SJSA1 (cell line): ENCODE measurements around the gene ZNF195. TPM values are rescaled to one million over a fixed set of nuclear protein-coding genes. Genes with fewer than 3 reads are reported as not detected.
"Not testable (repeated sequence)": the region's sequence is repeated elsewhere in the genome, so short reads cannot be mapped to it uniquely, and the experiment has no call there.

Experiments
- DNase-seq, 2 experiments: peaks; one replicate each; pipeline ENCODE4 v3.0.0-alpha.2; 2015 to 2020; ENCODE audit warnings: low spot score in 2 of 2, low read depth in 1 of 2
- H3K27ac ChIP-seq: fragments of 250-450 bp; sonication (Bioruptor Pico); 2 replicates; pipeline ENCODE4 v1.5.1; 2020; ENCODE audit warnings: mild to moderate bottlenecking, moderate library complexity
- H3K27me3 ChIP-seq: fragments of 250-450 bp; sonication (Bioruptor Pico); replicated peaks from 2 replicates; pipeline ENCODE4 v1.5.1; 2020; ENCODE audit warnings: mild to moderate bottlenecking, moderate library complexity
- H3K36me3 ChIP-seq: fragments of 250-450 bp; sonication (Bioruptor Pico); 2 replicates; pipeline ENCODE4 v1.5.1; 2020; ENCODE audit warnings: mild to moderate bottlenecking
- H3K4me1 ChIP-seq: fragments of 250-450 bp; sonication (Bioruptor Pico); replicated peaks from 2 replicates; pipeline ENCODE4 v1.6.1; 2021; ENCODE audit warnings: mild to moderate bottlenecking
- H3K4me3 ChIP-seq: fragments of 250-450 bp; sonication (Bioruptor Pico); 2 replicates; pipeline ENCODE4 v1.5.1; 2020; ENCODE audit warnings: mild to moderate bottlenecking
- H3K9me3 ChIP-seq: fragments of 250-450 bp; sonication (Bioruptor Pico); replicated peaks from 2 replicates; pipeline ENCODE4 v1.5.1; 2020; ENCODE audit warnings: mild to moderate bottlenecking
- total RNA-seq: library from RNA; depleted of rRNA; stranded (reverse); fragments of >200 nt; shearing (Covaris generic); gene quantifications from 2 replicates; pipeline ENCODE4 v1.2.3, GENCODE V29; 2014; rRNA removed

Gene ZNF195
- 34.1 and 41.4 TPM in 2 replicates for total RNA-seq

DNA sequence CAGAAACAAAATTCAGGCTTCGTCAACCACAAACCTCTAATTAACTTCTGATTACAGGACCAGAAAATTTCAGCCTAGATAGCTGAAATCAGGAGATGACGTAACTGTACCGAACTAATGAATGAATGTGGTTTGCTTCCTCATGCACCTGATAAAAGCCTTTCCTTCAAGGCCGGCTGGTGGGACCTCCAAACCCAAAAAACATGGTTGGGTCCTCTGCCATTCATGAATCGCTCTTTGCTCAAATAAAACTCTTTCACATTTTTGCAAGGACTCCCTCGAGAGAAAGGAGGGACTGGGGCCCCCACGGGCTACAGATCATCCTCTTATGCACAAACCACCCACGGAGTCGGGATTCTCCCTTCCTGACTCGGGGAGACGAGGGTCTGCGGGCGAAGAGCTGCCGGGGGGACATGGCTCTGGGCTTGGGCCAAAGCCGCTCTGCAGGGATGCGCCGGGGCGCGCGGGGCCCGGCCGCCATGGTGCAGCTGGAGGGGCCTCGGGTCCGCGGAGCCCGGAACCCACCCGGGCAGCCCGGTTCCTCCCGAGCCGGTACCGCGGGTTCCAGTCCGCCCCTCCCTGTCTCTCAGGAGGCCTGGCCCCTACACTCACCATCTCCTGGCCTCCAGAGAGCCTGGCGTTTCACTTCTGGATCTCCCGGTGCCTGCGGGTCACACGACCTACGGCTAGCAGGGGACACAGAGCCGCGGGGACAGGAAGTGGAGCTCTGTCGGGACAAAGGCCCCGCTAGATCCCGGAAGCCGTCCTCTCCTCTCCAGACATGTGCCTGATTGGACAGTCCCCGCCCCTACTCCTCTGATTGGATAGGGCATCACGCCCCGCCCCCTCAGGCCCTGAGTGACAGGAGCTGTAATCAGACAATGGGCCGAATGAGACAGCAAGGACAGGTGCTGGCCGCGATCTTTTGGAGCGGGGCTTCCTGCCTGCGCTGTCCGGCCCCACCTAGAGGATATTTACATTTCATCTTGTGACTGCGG, at the start of gene ZNF195:
TSS of gene ZNF195 (minus strand) at position 721 of the 998 bp plus-strand sequence. CDS start at position 615, 106 bp downstream.
- DNase-seq = peak; percentile 95 to 99
- H3K27me3 ChIP-seq = no peaks in the 10 kb centered on the region
- peaks cover 4% of the 10 kb centered on the region for H3K9me3 ChIP-seq
- H3K27ac ChIP-seq = peak within 1 kb of the TSS; percentile 74
- H3K4me1 ChIP-seq = peaks cover 9% of the 10 kb centered on the region
- H3K36me3 ChIP-seq = peaks cover 47% of the 10 kb centered on the region
- peak within 1 kb of the TSS; percentile 89 for H3K4me3 ChIP-seq

DNA sequence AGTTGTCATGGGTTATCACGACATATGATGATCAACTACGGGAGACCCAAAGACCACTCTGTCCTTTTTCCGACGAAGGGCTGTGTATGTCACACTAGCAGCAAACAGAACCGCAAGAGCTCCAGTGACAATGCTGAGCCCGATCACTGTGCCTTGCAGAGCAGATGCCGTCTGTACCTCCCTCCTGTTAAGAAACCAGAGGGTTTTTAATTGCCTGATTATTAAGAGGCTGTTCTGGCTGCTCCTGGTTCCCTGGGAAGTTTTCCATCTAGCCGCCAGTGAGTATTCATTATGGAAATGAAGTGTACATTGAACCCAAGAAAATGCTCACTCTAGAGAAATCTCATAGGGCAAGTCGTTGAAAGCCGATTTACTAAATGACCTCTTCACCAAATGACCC, 49.1 kb upstream of the ZNF195 start:
- H3K27ac ChIP-seq, H3K4me3 ChIP-seq, H3K9me3 ChIP-seq, H3K4me1 ChIP-seq, DNase-seq, H3K36me3 ChIP-seq: not testable (repeated sequence)
- peaks cover 11% of the 10 kb centered on the region for H3K27me3 ChIP-seq

DNA sequence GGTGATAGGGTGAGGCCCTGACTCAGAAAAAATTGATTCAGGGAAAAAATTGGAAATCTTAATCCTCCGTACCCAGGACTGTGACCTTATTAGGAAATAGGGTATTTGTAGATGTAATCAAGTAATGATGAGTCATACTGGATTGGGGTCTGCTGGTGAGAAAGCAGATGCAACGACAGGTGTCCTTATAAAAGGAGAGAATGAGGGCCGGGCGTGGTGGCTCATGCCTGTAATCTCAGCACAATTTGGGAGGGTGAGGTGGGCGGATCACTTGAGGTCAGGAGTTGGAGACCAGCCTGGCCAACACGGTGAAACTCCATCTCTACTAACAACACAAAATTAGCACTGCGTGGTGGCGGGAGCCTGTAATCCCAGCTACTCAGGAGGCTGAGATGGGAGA, 47.6 kb upstream of the ZNF195 start:
- not testable (repeated sequence) for H3K4me1 ChIP-seq, H3K4me3 ChIP-seq, DNase-seq, H3K36me3 ChIP-seq, H3K9me3 ChIP-seq, H3K27ac ChIP-seq
- H3K27me3 ChIP-seq = peaks cover 11% of the 10 kb centered on the region

DNA sequence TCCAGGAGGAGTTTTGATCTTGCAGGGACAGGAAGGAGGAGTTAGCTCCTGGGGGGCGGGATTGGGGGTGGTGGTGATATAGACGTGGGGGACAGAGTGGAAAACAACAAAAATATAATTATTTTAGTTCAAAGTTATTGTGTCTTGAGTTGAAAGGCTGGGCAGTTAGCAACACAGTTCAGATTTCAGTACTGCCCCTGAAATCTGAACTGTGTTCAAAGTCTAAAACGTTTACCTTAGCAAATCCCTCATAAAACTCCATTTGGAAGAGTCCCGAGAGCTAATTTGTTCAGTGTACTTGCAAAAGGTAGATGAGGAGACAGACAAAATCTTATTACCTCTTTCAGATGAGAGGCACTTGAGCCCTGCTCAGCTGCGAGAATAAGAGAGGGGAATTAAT, 45.0 kb upstream of the ZNF195 start:
- H3K9me3 ChIP-seq, H3K36me3 ChIP-seq, H3K4me3 ChIP-seq, H3K27ac ChIP-seq, H3K4me1 ChIP-seq, H3K27me3 ChIP-seq, DNase-seq: not testable (repeated sequence)

DNA sequence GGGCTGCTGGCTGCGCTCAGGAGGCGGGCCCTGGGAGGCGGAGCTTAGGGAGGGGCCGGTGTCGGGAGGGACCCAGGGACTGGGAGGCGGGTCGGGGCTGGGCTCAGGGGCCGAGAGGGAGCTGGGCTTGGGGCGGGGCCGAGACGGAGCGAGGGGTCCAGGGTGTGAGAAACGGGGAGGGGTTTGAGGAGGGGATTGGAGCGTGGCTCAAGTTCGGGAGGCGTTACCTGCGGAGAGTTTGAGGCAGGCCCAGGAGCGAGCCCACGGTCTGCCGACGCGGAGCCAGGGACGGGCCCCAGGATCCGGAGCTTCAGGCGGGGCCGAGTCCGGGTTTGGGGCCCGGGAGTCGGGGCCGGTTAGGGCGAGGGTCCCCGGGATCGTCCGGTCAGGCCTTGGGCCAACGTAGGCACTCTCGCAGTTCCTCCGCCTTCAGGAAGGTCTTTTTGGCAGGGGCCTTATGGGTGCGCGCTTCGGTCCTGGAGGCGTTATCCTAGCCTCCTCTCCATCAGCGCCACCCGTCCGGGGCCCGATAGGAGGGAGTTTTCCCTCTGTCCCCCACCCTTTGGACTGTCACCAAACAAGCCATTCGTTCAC, 44.3 kb upstream of the ZNF195 start:
- not testable (repeated sequence) for H3K9me3 ChIP-seq, H3K27ac ChIP-seq
- peak in 1 of 2 experiments; percentile 12 for DNase-seq

DNA sequence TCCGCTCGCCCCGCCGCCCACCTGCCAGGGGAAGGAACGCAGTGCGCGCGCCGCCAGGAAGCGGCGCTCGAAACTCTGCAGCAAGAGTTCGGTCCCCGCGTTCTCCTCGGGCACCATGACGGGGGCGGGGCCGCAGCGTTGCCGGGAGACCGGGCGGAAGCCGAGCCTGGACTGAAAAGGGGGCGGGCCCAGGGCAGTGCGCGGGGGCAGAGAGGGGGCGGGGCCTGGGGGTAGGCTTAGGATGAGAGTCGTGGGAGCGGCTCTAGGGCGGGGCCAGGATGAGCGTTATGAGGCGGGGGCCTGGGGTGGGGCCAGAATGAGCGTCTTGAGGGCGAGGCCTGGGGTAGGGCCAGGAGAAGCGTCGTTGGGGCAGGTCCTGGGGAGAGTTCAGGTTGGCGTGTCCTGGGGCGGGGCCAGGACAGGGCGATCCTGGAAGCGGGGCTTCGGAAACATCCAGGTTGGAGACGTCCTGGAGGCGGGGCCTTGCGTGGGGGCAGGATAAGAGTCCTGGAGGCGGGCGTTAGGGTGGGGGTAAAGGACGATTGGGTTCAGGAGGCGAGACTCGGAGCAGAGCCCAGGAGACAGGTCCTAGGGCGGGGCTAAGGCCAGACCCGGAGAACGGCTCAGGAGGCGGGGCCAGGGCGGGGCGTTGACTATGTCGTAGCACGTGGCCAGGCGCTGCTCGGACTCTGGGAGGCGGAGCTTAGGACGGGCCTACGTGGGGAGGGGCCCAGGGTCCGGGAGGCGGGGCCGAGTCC, 43.6 kb upstream of the ZNF195 start:
- not testable (repeated sequence) for H3K27ac ChIP-seq, H3K4me1 ChIP-seq, H3K36me3 ChIP-seq, H3K27me3 ChIP-seq, H3K9me3 ChIP-seq
- DNase-seq = peak; percentile 94 to 100
- peak overlapping the region; percentile 37 for H3K4me3 ChIP-seq

More for the DNA sequence above, 44.3 kb upstream of the ZNF195 start:
- H3K4me3 ChIP-seq = peak overlapping the region; percentile 29
- H3K4me1 ChIP-seq, H3K36me3 ChIP-seq, H3K27me3 ChIP-seq: not testable (repeated sequence)

DNA sequence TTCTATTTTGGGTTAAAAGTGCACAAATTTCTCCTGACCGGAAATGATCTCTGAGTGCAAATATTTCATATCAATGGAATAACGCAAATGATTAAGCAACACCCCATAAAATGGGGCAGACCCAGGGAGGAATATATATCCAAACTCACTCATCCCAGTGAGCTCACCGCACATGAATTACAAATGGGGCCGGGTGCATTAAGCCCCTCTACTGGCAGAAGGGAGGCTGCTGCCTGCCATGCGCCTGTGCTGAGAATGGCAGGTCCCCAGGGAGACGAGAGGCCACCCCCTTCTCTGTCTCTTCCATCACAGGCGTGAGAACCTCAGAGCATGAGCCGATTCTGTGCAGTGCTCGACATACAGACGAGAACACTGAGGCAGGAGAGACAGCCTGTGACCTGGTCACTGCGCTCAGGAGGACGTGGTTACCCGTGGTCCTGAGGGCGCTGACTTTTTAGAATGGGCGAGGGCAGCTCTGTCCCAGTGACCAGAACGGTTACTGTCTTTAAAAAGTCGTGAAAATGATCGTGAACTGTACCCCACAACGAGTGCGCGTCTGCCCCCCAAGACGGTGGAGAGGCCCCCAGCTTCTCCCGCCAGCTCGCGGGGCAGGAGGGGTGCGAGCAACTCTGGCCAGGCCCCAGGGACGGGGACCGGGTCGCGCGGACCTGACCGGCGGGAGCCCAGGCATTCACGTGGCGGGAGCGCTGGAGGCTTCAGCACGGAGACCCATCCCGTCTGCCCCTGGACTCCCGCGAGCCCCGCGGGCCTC, 42.8 kb upstream of the ZNF195 start:
- not testable (repeated sequence) for H3K27ac ChIP-seq, H3K36me3 ChIP-seq, H3K9me3 ChIP-seq, H3K4me1 ChIP-seq, H3K27me3 ChIP-seq
- peak in 1 of 2 experiments; percentile 67 for DNase-seq
- peak overlapping the region; percentile 37 for H3K4me3 ChIP-seq

DNA sequence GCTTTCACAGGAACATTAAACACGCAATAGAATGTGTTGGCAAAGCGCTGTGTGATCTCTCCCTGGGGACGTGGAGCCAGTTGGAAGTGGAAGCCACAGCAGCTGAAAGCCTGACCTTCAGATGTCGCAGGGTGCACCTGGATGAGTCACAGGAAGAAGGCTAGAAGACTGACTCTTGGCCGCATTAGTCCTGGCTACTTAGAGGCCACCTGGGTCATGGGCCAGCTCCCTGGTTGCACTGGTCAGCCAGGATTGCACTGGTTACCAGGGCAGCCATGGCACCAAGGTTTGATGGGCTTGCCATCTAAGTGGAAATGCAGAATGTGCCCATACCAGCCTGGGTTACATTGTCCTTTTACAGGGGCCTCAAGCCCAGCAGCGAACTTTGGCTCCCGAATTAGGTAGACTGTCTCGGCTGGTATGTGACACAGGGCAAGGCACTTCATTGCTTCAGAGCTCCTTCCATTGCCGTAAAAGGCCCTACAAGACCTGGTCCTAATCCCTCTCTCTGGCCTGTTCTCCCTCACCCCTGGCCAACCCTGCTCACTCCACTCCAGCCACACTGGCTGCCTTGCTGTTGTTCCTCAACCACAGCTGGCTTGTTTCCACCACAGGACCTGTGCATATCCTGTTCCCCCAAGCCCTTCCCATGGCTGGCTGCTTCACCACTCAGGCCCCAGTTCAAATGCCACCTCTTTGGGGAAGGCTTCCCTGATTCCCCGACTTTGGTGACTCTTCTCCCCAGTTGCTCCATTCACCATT, 41.5 kb upstream of the ZNF195 start:
- not testable (repeated sequence) for H3K27me3 ChIP-seq, H3K27ac ChIP-seq, H3K4me3 ChIP-seq, H3K9me3 ChIP-seq, DNase-seq, H3K4me1 ChIP-seq, H3K36me3 ChIP-seq

DNA sequence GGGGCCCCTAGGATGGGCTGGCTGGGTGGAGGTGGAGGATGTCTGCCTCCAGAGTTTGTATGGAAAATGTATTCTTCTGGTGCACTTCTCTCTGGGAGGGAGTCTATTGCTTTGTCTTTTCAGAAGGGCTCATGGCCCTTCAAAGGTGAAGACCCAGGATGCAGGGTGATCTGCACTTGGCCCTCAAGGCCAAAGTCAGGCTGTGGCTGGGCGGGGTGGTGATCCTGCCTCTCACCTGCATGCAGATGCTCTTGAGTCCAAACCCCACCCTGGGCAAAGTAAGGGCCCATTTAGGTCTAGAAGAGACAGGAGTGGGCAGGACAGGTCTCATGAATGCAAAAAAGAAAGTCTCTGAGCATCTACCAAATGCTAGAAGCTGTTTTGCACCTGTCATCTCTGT, 40.5 kb upstream of the ZNF195 start:
- not testable (repeated sequence) for H3K4me3 ChIP-seq, DNase-seq, H3K36me3 ChIP-seq, H3K27me3 ChIP-seq, H3K4me1 ChIP-seq, H3K27ac ChIP-seq, H3K9me3 ChIP-seq

DNA sequence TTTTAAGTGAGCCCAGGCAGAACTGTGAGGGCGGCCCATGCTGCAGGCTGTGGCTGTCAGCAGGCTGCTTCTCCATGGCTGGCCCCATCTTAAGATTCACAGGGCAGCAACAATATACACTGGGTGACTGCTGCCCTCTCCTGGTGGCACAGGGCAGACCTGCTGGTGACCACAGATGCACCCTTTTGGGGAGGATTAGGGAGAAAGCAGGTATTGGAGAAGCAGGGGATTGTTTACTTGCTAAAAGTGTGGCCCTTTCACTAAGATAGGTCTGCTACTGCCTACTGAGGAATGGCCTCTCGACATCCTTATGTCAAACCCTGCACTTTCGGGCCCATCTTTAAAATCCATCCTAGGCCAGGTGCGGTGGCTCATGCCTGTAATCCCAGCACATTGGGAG, 38.1 kb upstream of the ZNF195 start:
- not testable (repeated sequence) for H3K4me1 ChIP-seq, H3K27ac ChIP-seq, H3K4me3 ChIP-seq, H3K9me3 ChIP-seq, H3K36me3 ChIP-seq, H3K27me3 ChIP-seq
- peak; percentile 23 to 69 for DNase-seq

DNA sequence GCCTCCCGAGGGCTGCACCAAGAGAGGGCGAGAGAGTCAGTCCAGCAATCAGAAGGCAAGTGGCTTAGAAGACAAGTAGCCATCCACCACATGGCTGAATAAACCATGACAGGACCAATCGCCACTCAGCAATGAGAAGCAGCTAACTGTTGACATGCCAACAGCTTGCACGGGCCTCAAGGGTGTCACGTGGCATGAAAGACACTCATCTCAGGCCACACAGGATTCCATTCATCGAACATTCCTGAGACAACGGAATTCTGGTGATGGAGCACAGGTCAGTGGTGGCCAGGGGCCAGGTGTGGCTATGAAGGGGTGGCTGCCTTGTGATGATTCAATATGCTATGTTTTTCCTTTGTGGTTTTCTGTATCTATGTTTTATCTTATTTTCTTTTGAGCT, 36.4 kb upstream of the ZNF195 start:
- not testable (repeated sequence) for H3K9me3 ChIP-seq, H3K27me3 ChIP-seq, H3K4me1 ChIP-seq, H3K27ac ChIP-seq, H3K36me3 ChIP-seq, H3K4me3 ChIP-seq, DNase-seq

DNA sequence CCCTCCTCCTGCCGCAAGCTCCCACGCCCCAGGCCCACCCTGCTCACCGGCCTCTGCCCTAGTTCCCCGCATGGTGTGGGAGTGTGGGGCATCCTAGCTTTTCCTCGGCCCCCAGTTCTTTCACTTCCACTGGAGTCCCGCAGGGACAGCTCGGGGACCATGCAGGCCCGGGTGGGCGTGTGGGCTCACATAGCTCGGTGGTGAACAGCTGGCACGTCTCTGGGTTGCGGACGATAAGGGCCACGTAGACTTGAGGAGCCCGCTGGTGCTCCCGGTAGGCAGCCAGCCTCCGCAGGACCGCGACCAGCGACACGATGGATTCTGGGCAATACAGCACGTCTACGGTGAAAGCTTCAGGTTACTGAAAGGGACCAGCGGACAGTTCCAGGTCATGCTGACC, 34.7 kb upstream of the ZNF195 start:
- not testable (repeated sequence) for H3K27ac ChIP-seq, H3K4me3 ChIP-seq, H3K36me3 ChIP-seq, H3K4me1 ChIP-seq, DNase-seq, H3K27me3 ChIP-seq, H3K9me3 ChIP-seq

DNA sequence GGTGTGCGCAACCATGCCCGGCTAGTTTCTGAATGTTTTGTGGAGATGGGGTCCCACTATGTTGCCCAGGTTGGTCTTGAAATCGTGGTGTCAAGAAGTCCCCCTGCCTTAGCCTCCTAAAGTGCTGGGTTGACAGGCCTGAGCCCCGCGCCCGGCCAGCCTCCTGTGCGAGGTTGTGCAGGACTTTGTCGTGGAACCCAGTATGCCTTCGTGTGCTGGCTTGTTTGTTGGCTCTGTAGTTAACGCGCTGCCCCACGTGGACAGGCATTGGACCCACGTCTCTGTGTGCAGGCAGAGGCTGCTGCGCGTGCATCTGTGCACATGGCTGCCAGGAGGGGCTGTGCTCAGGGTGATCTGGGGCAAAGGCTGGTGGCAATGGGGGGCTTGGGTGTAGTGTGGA, 33.9 kb upstream of the ZNF195 start:
- no peak for DNase-seq
- no peak overlapping the region for H3K27ac ChIP-seq

More for the DNA sequence above, 33.9 kb upstream of the ZNF195 start:
- no peaks in the 10 kb centered on the region for H3K4me1 ChIP-seq
- no peak overlapping the region for H3K4me3 ChIP-seq
- no peaks in the 10 kb centered on the region for H3K9me3 ChIP-seq
- H3K27me3 ChIP-seq = no peaks in the 10 kb centered on the region
- H3K36me3 ChIP-seq = no peaks in the 10 kb centered on the region
